TTC549 (cell line): ENCODE results near the gene CPEB3.
"Not testable (repeated sequence)": the region's sequence is repeated elsewhere in the genome, so short reads cannot be mapped to it uniquely, and the experiment has no call there.

ENCODE experiments used
- FAIRE-seq: peaks from 2 replicates; lab custom pipeline; 2012; peaks lifted over from hg19 to GRCh38; lab: Jason Lieb, UNC

CPEB3 gene

DNA sequence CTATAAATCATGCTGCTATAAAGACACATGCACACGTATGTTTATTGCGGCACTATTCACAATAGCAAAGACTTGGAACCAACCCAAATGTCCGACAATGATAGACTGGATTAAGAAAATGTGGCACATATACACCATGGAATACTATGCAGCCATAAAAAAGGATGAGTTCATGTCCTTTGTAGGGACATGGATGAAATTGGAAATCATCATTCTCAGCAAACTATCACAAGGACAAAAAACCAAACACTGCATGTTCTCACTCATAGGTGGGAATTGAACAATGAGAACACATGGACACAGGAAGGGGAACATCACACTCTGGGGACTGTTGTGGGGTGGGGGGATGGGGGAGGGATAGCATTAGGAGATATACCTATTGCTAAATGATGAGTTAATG lies 149.7 kb downstream of the CPEB3 start:
- FAIRE-seq = not testable (repeated sequence)

DNA sequence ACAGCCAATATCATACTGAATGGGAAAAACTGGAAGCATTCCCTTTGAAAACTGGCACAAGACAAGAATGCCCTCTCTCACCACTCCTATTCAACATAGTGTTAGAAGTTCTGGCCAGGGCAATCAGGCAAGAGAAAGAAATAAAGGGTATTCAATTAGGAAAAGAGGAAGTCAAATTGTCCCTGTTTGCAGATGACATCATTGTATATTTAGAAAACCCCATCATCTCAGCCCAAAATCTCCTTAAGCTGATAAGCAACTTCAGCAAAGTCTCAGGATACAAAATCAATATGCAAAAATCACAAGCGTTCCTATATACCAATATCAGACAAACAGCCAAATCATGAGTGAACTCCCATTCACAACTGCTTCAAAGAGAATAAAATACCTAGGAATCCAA lies 156.8 kb downstream of the CPEB3 start:
- not testable (repeated sequence) for FAIRE-seq

DNA sequence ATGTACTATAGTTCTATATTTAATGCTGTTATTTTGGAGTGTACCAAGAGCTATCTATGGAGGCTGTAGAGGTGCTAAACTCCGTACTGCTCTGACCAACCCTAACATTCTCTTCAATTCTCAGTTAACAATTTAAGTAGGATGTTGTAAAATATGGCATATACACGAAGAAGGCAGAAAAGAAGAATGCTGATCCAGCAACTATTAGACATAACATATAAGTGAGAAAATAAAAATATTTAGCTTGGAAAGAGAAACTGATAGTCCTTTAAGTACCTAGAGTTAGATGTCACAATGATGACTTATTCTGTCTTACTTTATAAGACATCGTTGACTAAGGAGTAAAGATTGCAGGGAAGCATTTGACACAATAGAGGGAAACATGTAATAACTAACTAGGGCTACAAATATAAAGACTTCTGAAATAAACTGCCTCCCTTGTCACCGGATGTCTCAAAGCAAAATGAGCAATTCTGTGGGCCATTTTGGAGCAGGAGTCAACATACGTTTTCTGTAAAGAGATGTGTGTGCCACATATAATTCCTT lies 159.5 kb downstream of the CPEB3 start:
- FAIRE-seq = no peak

- FAIRE-seq = no peak
Observed at GRCh38 chr10:92130622-92131274, 160.1 kb downstream of the CPEB3 start.

GRCh38 chr10:92126100-92126650 lies 164.7 kb downstream of the CPEB3 start:
- FAIRE-seq = no peak

- FAIRE-seq = no peak
Observed at GRCh38 chr10:92125144-92125543, 165.7 kb downstream of the CPEB3 start.

DNA sequence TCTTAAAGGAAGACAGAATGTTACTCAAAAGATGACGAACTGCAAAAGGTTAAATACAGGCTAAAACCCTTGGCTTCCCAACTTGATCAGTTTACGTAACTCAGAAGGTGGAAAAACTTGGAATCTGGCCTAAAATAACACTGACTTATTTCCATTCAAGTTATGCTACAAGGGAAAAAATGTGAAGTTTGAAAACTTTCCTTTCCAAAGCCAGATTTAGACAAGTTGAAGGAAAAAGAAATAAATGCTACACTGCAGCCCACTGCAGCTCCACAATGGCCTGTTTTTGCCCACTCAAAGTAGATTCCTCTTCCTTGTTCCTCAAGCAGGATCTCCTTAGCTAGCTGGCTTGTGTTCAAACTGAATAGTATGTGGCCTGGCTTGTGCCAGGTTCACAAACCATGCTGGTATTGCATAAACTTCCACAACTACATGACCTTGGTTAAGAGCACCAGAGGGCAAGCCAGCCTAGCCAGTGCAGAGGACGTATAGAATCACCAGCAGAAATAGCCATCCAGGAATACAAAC lies 166.2 kb downstream of the CPEB3 start:
- FAIRE-seq = no peak

- no peak for FAIRE-seq
Observed at GRCh38 chr10:92124020-92124419, 166.9 kb downstream of the CPEB3 start.

- no peak for FAIRE-seq
Observed at GRCh38 chr10:92122941-92123450, 167.9 kb downstream of the CPEB3 start.

- FAIRE-seq = no peak
Observed at GRCh38 chr10:92121686-92122492, 169.0 kb downstream of the CPEB3 start.

DNA sequence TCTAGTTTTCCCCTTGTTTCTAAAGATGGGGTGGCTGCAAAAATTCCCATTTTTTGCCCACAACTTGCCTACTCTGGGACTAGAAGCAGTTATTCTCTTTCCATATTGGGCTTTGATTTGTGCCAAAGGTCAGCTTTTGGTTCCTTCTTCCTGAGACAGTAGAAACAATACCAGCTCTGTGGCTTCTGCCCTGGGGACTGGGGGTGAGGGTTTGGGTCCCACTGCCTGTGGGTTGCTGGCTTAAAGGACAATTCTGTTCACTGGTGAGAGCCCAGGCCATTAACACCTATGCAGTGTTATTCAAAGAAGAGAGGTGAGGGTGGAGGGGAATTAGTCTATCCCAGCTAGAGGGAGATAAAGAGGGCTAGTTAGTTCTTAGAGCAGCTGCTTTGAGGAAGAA lies 171.5 kb downstream of the CPEB3 start:
- no peak for FAIRE-seq

DNA sequence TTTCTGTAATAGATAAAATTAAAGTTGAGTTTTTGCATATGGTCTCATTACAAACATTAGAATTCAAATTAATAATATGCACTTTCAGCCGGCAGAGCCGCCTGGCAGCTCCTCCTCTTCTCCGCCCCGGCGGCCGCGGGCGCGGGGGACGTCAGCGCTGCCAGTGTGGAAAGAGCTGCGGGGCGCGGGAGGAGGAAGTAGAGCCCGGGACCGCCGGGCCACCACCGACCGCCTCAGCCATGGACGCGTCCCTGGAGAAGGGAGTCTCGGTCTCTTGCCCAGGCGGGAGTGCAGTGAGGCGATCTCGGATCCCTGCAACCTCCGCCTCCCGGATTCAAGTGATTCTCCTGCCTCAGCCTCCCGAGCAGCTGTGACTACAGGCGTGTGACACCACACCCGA lies 176.0 kb downstream of the CPEB3 start:
- not testable (repeated sequence) for FAIRE-seq

DNA sequence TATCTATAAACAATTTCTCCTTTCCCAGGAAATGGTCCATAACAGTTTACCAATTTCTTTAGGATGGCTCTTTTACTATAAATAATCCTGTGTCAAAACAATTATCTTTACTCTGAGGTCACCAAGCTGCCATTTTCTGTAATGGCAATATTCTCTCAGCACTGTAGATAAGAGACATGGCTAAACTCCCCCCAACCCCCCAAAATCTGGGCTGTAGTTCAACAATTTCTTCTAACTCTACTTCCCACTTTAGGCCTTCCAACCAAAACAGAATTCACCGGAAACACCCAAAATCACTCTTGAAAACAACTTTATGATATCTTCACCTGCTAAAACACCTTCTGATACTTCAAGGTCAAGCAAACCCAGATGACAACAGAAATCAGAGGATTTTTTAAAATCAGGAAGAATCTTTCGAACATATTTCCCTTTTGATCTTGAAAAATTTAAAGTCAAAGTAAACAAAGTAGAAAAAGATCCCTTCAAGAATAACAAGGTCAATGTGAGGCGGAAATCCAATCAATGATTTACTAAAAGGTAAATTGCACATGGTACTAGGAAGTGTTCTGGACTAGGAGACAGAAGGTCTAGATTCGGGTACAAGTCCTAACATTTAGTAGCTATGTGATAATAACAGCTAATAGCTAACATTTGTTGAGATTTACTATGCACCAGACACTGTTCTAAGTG lies 176.8 kb downstream of the CPEB3 start:
- no peak for FAIRE-seq

GRCh38 chr10:92112462-92112861 lies 178.4 kb downstream of the CPEB3 start:
- FAIRE-seq = no peak

GRCh38 chr10:92111336-92111939 lies 179.4 kb downstream of the CPEB3 start:
- no peak for FAIRE-seq

DNA sequence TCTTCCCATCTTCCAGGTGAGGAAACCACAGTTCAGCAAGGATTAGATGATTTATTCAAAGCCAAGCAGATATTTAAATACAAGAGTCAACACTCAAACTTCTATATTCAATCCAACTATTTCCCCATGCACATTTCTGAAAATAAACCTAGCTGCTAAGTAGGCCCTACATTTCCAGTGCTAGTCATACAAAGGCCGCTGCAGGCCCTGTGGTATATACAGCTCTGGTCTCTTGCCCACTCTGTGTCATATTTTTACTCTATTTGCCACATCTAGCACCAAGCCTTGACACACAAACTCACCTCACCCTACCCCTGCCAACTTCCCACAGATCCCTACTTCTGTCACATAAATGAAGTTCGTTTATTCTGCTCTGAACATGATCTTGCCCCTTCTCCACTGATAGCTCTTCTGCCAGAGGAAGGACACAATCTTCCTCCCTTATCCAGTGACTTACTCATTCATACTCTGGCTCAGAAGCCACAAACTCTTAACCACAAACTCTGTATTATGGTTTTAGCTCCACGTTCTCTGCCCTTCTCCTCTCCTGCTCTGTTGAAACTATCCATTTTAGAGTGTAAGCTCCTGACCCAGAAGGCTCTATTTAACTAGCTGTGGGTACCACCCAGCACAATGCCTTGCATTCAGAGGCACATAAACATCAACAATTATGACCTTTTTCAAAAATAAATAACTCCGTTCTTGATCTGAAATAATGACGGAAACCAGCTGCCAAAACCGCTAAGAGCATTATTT lies 180.7 kb downstream of the CPEB3 start:
- no peak for FAIRE-seq

DNA sequence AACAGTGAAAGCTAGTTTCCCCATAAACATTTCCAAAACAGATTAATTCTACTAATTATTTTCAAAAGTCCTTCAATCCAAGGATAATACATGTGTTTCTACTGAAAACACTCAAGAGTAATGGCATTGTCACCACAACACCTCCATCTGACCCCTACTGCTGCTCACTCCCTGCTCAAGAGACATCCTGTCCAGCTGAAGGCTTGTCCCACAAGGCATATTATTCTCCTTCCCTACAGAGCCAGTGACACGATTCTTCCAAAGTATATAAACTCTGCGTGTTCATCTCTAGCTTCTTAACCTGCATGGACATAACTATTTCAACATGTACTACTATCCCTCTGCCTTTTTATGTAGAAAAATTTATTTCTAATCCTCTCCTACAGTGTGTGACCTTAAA lies 182.1 kb downstream of the CPEB3 start:
- FAIRE-seq = no peak

DNA sequence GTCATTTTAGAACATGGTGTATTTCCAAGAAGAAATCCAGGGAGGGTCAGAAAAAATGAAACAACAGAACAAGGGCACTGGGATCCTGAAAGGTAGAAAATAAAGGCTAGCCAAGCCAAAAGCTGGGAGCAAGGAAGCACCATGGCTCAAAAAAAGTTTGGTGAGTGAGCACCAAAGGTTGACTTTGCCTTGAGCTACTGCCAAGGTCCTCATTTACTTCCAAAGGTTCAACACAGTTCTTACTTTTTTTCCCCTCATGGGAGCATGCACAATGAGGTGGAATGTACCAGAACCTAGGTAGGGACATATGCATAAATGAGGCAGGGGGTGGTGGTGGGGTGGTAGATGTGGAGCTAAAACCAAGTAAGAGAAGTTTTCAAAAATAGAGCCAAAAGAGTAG lies 182.8 kb downstream of the CPEB3 start:
- no peak for FAIRE-seq

DNA sequence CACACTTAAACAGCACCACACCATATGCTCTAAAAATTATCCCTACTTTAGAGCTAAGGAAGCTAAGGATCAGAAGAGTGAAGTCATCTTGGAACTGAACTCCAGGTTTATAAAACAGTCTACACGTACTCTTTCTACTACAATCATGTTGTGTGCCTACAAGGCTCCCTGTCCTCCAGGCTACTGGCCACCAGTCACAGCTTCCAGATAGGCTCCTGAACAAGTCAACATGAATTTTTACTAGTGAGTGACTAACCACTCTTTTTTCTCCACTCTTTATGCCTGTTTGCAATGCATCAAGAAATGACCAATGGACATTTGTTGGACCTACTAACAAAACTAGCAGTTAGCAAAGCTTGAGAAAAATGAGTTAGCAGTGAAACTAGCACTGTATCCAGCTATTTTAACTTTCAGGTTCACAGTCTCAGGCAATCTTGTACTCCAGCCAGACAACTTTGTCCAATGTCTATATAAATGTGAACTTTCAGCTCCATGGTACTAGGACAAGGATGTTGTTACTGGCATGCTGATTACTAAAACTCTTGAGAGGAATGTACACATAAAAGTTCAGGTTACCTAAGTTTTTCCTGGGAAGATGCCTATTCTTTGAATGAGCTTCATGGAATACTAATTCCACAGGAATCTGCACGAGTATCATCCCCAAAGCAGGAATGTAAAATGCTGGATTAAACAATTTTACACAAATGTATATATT lies 187.3 kb downstream of the CPEB3 start:
- FAIRE-seq = no peak

GRCh38 chr10:92102601-92103213 lies 188.2 kb downstream of the CPEB3 start:
- FAIRE-seq = no peak
